Vagina (tissue), 2 donors: ENCODE measurements around the gene ARHGEF38. TPM values are rescaled to one million over a fixed set of nuclear protein-coding genes. Genes with fewer than 3 reads are reported as not detected.

Experiments
- DNase-seq, 2 donors: peaks; one replicate each; pipeline ENCODE4 v3.0.0-alpha.2; 2017; ENCODE audit errors: extremely low spot score in 2 of 2
- H3K27ac ChIP-seq: fragments of 200-600 bp; sonication (generic); one replicate; pipeline ENCODE4 v1.5.1; 2019
- H3K27me3 ChIP-seq: fragments of 200-600 bp; sonication (generic); one replicate; pipeline ENCODE4 v1.5.1; 2019
- H3K36me3 ChIP-seq, 2 donors: fragments of 200-600 bp; sonication (generic); one replicate each; pipeline ENCODE4 v1.5.1; 2017 to 2019
- H3K4me1 ChIP-seq: fragments of 200-600 bp; sonication (generic); one replicate; pipeline ENCODE4 v1.5.1; 2019
- H3K4me3 ChIP-seq, 2 donors: fragments of 200-600 bp; sonication (generic); 1 replicate in 1 of 2; 2 replicates in 1 of 2; pipeline ENCODE4 v1.5.1; 2016 to 2019
- H3K9me3 ChIP-seq: fragments of 200-600 bp; sonication (generic); one replicate; pipeline ENCODE4 v1.5.1; 2019
- POLR2A ChIP-seq, 2 donors: fragments of 450-650 bp; IDR thresholded peaks; one replicate each; pipeline ENCODE4 v1.6.1; 2017; ENCODE audit warnings: antibody characterized with exemption in 2 of 2, mild to moderate bottlenecking in 2 of 2, moderate library complexity in 2 of 2
- POLR2AphosphoS5 ChIP-seq, 2 donors: sonication (generic); formaldehyde crosslinking; IDR thresholded peaks; one replicate each; pipeline ENCODE4 v1.9.0; 2017; ENCODE audit warnings: antibody characterized with exemption in 2 of 2, mild to moderate bottlenecking in 2 of 2, low read depth in 1 of 2; ENCODE audit not compliant: insufficient read depth in 1 of 2
- intact Hi-C: fragments of 100-400 bp; cut with DNase I; formaldehyde crosslinking; loops from one replicate; pipeline ENCODE4 v1.15.1; 2023
- total RNA-seq: library from RNA; depleted of rRNA; stranded (reverse); fragments of >200 nt; gene quantifications from one replicate; pipeline ENCODE4 v1.2.3, GENCODE V29; 2016
- TF ChIP-seq, protein P1 (sequence below), 3 experiments: fragments of 450-650 bp in 2 of 3; fragments of 200-600 bp in 1 of 3; sonication (generic) in 1 of 3; IDR thresholded peaks; one replicate each; pipeline ENCODE4 v1.5.1; 2017 to 2019; ENCODE audit warnings: antibody characterized with exemption in 3 of 3, mild to moderate bottlenecking in 2 of 3, moderate library complexity in 2 of 3

The ARHGEF38 gene
- total RNA-seq, 1 donor from 2014 or later, result not detected

DNA sequence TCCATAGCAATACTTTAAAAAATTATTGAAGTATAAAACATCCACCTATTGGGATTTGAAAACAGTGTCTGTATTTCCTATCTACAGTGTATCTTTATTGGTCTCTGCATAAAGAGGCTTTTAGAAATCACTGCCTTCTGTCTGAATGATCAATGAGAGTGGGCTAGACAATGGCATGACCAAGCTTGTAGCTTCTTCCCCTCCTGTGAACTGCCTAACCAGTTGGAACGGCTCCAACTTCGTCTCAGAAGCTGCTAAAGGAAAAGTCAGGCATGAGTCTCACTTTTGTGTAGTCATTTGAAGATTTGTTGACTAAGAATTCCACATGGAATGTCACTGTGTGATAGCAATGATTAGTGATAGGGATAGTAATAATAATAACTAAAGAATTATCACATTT is 91.8 kb downstream of the ARHGEF38 start:
- no peak overlapping the region for H3K4me3 ChIP-seq
- no peaks in the 10 kb centered on the region for H3K27me3 ChIP-seq
- intact Hi-C loops, result no loop called here
- no peak overlapping the region for H3K27ac ChIP-seq
- H3K36me3 ChIP-seq, result no peaks in the 10 kb centered on the region
- H3K9me3 ChIP-seq, result no peaks in the 10 kb centered on the region
- no peak for DNase-seq
- TF ChIP-seq, protein P1, sequence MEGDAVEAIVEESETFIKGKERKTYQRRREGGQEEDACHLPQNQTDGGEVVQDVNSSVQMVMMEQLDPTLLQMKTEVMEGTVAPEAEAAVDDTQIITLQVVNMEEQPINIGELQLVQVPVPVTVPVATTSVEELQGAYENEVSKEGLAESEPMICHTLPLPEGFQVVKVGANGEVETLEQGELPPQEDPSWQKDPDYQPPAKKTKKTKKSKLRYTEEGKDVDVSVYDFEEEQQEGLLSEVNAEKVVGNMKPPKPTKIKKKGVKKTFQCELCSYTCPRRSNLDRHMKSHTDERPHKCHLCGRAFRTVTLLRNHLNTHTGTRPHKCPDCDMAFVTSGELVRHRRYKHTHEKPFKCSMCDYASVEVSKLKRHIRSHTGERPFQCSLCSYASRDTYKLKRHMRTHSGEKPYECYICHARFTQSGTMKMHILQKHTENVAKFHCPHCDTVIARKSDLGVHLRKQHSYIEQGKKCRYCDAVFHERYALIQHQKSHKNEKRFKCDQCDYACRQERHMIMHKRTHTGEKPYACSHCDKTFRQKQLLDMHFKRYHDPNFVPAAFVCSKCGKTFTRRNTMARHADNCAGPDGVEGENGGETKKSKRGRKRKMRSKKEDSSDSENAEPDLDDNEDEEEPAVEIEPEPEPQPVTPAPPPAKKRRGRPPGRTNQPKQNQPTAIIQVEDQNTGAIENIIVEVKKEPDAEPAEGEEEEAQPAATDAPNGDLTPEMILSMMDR (IDR thresholded peaks at IDR 0.05), result no peak
- TF ChIP-seq POLR2A (IDR thresholded peaks at IDR 0.05), result no peak
- TF ChIP-seq POLR2AphosphoS5 (IDR thresholded peaks at IDR 0.05; ENCODE audit: insufficient read depth in 1 of 2, low read depth in 1 of 2), result no peak
- H3K4me1 ChIP-seq, result no peaks in the 10 kb centered on the region

DNA sequence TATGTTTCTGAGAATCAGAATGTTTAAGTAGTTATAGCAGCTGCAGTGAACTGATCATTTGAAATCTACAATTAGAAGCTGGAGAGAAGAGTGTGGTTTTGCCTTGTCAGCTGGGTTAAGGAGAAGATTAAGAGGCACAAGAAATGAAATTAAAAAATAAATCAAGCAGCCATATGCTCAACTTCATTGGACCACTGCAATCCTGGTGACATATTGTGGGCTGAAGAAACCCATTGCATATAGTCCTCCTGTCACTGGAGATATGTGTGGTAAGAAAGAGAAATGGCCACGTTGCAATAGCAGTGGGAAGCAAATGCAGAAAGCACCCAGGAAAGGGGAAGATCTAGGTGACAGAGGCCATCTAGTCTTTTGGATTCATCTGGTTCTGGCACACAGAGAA is 93.0 kb downstream of the ARHGEF38 start:
- H3K27me3 ChIP-seq, result no peaks in the 10 kb centered on the region
- TF ChIP-seq, protein P1 (IDR thresholded peaks at IDR 0.05), result no peak
- no peak for TF ChIP-seq POLR2AphosphoS5 (IDR thresholded peaks at IDR 0.05; ENCODE audit: insufficient read depth in 1 of 2, low read depth in 1 of 2)
- no peaks in the 10 kb centered on the region for H3K9me3 ChIP-seq
- H3K36me3 ChIP-seq, result no peaks in the 10 kb centered on the region
- no peak overlapping the region for H3K4me3 ChIP-seq
- no peak for DNase-seq
- intact Hi-C loops, result no loop called here
- no peaks in the 10 kb centered on the region for H3K4me1 ChIP-seq
- no peak overlapping the region for H3K27ac ChIP-seq

DNA sequence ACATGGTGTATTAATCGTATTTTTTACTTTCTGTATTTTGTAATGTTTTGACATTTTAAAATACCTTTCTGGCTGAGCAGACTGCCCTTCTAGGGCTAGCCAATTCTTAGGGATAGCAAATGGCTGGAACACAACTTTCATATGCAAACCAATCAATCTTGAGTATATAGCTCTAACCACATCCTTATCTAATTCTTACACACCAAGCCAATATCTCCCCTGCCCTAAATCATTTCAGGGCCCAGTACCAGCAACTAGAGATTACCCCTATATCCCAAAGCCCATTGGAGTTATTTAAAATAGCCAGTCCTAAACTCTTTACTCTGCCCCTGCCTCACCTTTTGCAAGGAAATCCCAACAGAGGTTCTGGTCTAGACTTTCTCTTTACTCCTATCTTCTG is 97.8 kb downstream of the ARHGEF38 start:
- intact Hi-C loops, result no loop called here
- Histone ChIP-seq H3K36me3 (no peaks in the 10 kb centered on the region), H3K4me3 (no peak overlapping the region), H3K27ac (no peak overlapping the region), H3K27me3 (no peaks in the 10 kb centered on the region), H3K4me1 (no peaks in the 10 kb centered on the region), H3K9me3 (no peaks in the 10 kb centered on the region)
- DNase-seq, result no peak
- TF ChIP-seq POLR2AphosphoS5 (IDR thresholded peaks at IDR 0.05; ENCODE audit: insufficient read depth in 1 of 2, low read depth in 1 of 2) (no peak), POLR2A (IDR thresholded peaks at IDR 0.05) (no peak)
- TF ChIP-seq, protein P1 (IDR thresholded peaks at IDR 0.05), result no peak

DNA sequence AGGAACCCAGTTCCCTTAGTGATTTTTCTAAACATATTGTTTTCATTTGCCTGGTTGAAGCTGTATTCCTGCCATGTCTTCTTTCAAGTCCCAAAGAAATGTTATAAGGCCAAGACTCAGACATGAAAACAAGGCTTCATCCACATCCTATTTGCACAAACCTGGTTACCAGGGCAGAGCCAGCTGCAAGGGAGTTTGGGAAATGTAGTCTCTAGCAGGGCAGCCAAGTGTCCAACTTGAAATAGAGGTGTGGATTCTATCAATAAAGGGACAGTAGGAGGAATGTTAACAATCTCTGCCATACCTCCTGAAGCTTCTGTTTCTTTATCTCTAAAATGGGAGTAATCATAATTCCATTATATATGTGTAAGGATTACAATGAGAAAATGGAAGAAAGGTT is 99.5 kb downstream of the ARHGEF38 start:
- no peaks in the 10 kb centered on the region for H3K9me3 ChIP-seq
- H3K4me1 ChIP-seq, result no peaks in the 10 kb centered on the region
- intact Hi-C loops, result no loop called here
- H3K4me3 ChIP-seq, result no peak overlapping the region
- TF ChIP-seq POLR2A (IDR thresholded peaks at IDR 0.05) (no peak), POLR2AphosphoS5 (IDR thresholded peaks at IDR 0.05; ENCODE audit: insufficient read depth in 1 of 2, low read depth in 1 of 2) (no peak)
- TF ChIP-seq, protein P1 (IDR thresholded peaks at IDR 0.05), result no peak
- H3K36me3 ChIP-seq, result no peaks in the 10 kb centered on the region
- H3K27ac ChIP-seq, result no peak overlapping the region
- no peaks in the 10 kb centered on the region for H3K27me3 ChIP-seq
- no peak for DNase-seq

DNA sequence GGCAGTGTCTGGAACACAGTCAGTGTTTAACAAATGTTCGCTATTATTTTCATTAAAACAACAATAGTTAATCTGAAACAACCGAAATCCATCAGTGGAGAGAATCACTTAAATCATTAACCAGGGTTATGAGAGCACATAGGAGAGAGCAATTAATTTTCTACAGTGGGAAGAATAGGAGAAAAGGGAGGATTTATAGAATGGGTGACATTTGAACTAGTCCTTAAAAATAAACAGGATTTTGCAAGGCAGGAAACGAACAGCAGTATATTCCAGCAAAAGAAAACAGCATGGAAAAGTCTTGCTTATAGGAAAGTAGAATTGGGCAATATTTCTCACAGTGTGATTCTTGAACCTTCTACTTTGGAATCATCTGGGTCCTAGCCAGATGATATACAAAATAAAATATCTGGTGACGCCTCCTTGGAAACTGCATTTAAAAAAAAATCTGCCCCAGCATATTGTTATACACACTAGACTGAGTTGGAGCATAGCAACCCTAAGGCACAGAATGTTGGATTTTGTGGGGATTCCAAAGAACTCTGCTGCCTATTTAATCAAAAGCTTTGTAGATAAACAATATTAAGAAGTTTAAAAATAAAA is 100.0 kb downstream of the ARHGEF38 start:
- no peak for TF ChIP-seq POLR2AphosphoS5 (IDR thresholded peaks at IDR 0.05; ENCODE audit: insufficient read depth in 1 of 2, low read depth in 1 of 2)
- TF ChIP-seq, protein P1 (IDR thresholded peaks at IDR 0.05), result no peak
- no peak for TF ChIP-seq POLR2A (IDR thresholded peaks at IDR 0.05)
- intact Hi-C loops, result no loop called here
- no peaks in the 10 kb centered on the region for H3K36me3 ChIP-seq
- no peak overlapping the region for H3K27ac ChIP-seq
- no peaks in the 10 kb centered on the region for H3K27me3 ChIP-seq
- no peak for DNase-seq
- H3K9me3 ChIP-seq, result no peaks in the 10 kb centered on the region
- H3K4me3 ChIP-seq, result no peak overlapping the region
- no peaks in the 10 kb centered on the region for H3K4me1 ChIP-seq
